Astrocyte (in vitro differentiated cells and primary cell): Measurements from ENCODE around the gene CA4.

ENCODE experiments used
- CTCF ChIP-seq: IDR thresholded peaks from 2 replicates; pipeline ENCODE4 v1.5.1; 2011; ENCODE audit warnings: low read depth, mild to moderate bottlenecking, inconsistent platforms, low read length, moderate library complexity; ENCODE audit not compliant: insufficient read depth
- EZH2 ChIP-seq: IDR thresholded peaks from 2 replicates; pipeline ENCODE4 v1.6.1; 2012; ENCODE audit warnings: mild to moderate bottlenecking, low read length, inconsistent platforms; ENCODE audit not compliant: insufficient read depth

GRCh38 chr17:60102632-60103096, 47.1 kb upstream of the CA4 start:
- TF ChIP-seq CTCF (no peak), EZH2 (no peak)
